Mesendoderm (in vitro differentiated cells): ENCODE data around the gene NCOR2.

Source experiments
- DNase-seq: peaks from one replicate; pipeline ENCODE4 v3.0.0; 2013
- H2AK5ac ChIP-seq: 2 replicates; pipeline ENCODE4 v1.6.1; 2013; ENCODE audit warnings: low read length, inconsistent platforms
- H2BK120ac ChIP-seq: 2 replicates; pipeline ENCODE4 v1.6.1; 2013; ENCODE audit warnings: low read depth, mild to moderate bottlenecking, low read length, moderate library complexity, mixed read lengths
- H2BK15ac ChIP-seq: replicated peaks from 2 replicates; pipeline ENCODE4 v1.6.1; 2013; ENCODE audit warnings: low read depth, mild to moderate bottlenecking, moderate library complexity
- H2BK5ac ChIP-seq: 2 replicates; pipeline ENCODE4 v1.6.1; 2013; ENCODE audit warnings: low read length, inconsistent platforms
- H3K18ac ChIP-seq: 2 replicates; pipeline ENCODE4 v1.6.1; 2013; ENCODE audit warnings: mild to moderate bottlenecking, low read length, mixed read lengths
- H3K23ac ChIP-seq: one replicate; pipeline ENCODE4 v1.6.1; 2013; ENCODE audit warnings: low read length
- H3K27ac ChIP-seq: 2 replicates; pipeline ENCODE4 v1.5.1; 2013; ENCODE audit warnings: low read depth, mild to moderate bottlenecking, inconsistent platforms, low read length, moderate library complexity
- H3K27me3 ChIP-seq: 2 replicates; pipeline ENCODE4 v1.6.1; 2013; ENCODE audit warnings: low read length, control low read depth, mild to moderate bottlenecking, inconsistent platforms; ENCODE audit not compliant: insufficient read depth, poor library complexity
- H3K36me3 ChIP-seq: 2 replicates; pipeline ENCODE4 v1.6.1; 2013; ENCODE audit warnings: low read length, inconsistent platforms; ENCODE audit not compliant: control insufficient read depth, insufficient read depth
- H3K4ac ChIP-seq: one replicate; pipeline ENCODE4 v1.6.1; 2013; ENCODE audit warnings: low read depth, mild to moderate bottlenecking, low read length, moderate library complexity
- H3K4me1 ChIP-seq: 2 replicates; pipeline ENCODE4 v1.6.1; 2013; ENCODE audit warnings: low read depth, low read length, inconsistent platforms; ENCODE audit not compliant: control insufficient read depth
- H3K4me2 ChIP-seq: 2 replicates; pipeline ENCODE4 v1.6.1; 2013; ENCODE audit warnings: low read length
- H3K4me3 ChIP-seq: 2 replicates; pipeline ENCODE4 v1.5.1; 2013; ENCODE audit warnings: mild to moderate bottlenecking, low read length
- H3K56ac ChIP-seq: one replicate; pipeline ENCODE4 v1.6.1; 2013; ENCODE audit warnings: low read length
- H3K79me1 ChIP-seq: 2 replicates; pipeline ENCODE4 v1.6.1; 2013; ENCODE audit warnings: low read length, inconsistent platforms
- H3K79me2 ChIP-seq: 2 replicates; pipeline ENCODE4 v1.6.1; 2013; ENCODE audit warnings: mild to moderate bottlenecking, low read length; ENCODE audit not compliant: control insufficient read depth, insufficient read depth
- H3K9ac ChIP-seq: 2 replicates; pipeline ENCODE4 v1.6.1; 2013; ENCODE audit warnings: low read length, inconsistent platforms
- H4K5ac ChIP-seq: one replicate; pipeline ENCODE4 v1.6.1; 2013; ENCODE audit warnings: low read length
- H4K8ac ChIP-seq: one replicate; pipeline ENCODE4 v1.6.1; 2013; ENCODE audit warnings: low read depth, mild to moderate bottlenecking, control low read depth, low read length, moderate library complexity
- WGBS: extraction: QIAGEN DNeasy Blood & Tissue Kit; methylation state at CpG from one replicate; pipeline ENCODE4 v1.1.7; 2013; ENCODE audit warnings: low lambda C conversion rate, missing lambda C conversion rate; ENCODE audit not compliant: insufficient coverage; ENCODE audit errors: extremely low coverage; 5-methylcytosine and 5-hydroxymethylcytosine counted together

Gene NCOR2

GRCh38 chr12:124529565-124530276 is 37.7 kb downstream of the NCOR2 start:
- H4K5ac ChIP-seq, result no peak overlapping the region

GRCh38 chr12:124527861-124528561 is 39.4 kb downstream of the NCOR2 start:
- Histone ChIP-seq H4K5ac (no peak overlapping the region), H3K4me3 (no peak overlapping the region), H2BK120ac (no peak overlapping the region), H3K36me3 (no peaks in the 10 kb centered on the region), H3K27me3 (no peaks in the 10 kb centered on the region), H2BK15ac (no peak overlapping the region), H3K18ac (no peak overlapping the region), H3K79me1 (peaks cover 42% of the 10 kb centered on the region), H2BK5ac (no peak overlapping the region), H3K56ac (no peak overlapping the region), H3K4ac (no peak overlapping the region), H3K23ac (no peak overlapping the region), H3K4me2 (no peak overlapping the region), H3K79me2 (peaks cover 69% of the 10 kb centered on the region), H3K9ac (no peak overlapping the region), H2AK5ac (no peak overlapping the region), H3K4me1 (peaks cover 4% of the 10 kb centered on the region), H3K27ac (no peak overlapping the region), H4K8ac (no peak overlapping the region)
- no CpG with 5 or more reads among the region's 20 CpGs for WGBS
- no peak for DNase-seq

More at GRCh38 chr12:124529565-124530276, 37.7 kb downstream of the NCOR2 start:
- DNase-seq, result no peak
- Histone ChIP-seq H3K79me2 (peaks cover 70% of the 10 kb centered on the region), H3K4me3 (no peak overlapping the region), H3K4me2 (no peak overlapping the region), H2BK120ac (no peak overlapping the region), H3K36me3 (no peaks in the 10 kb centered on the region), H2BK15ac (no peak overlapping the region), H3K27me3 (no peaks in the 10 kb centered on the region), H3K18ac (no peak overlapping the region), H3K4me1 (peaks cover 6% of the 10 kb centered on the region), H3K79me1 (peaks cover 35% of the 10 kb centered on the region), H4K8ac (no peak overlapping the region), H3K23ac (no peak overlapping the region), H3K4ac (no peak overlapping the region), H2BK5ac (no peak overlapping the region), H3K9ac (no peak overlapping the region), H2AK5ac (no peak overlapping the region), H3K56ac (no peak overlapping the region), H3K27ac (no peak overlapping the region)
- no CpG with 5 or more reads among the region's 6 CpGs for WGBS

- H2BK15ac ChIP-seq, result no peak overlapping the region
- peaks cover 43% of the 10 kb centered on the region for H3K79me1 ChIP-seq
- H3K27ac ChIP-seq, result no peak overlapping the region
- H3K56ac ChIP-seq, result no peak overlapping the region
- H3K79me2 ChIP-seq, result peaks cover 65% of the 10 kb centered on the region
- no peak for DNase-seq
- H3K9ac ChIP-seq, result no peak overlapping the region
- H3K18ac ChIP-seq, result no peak overlapping the region
- H3K4me2 ChIP-seq, result no peak overlapping the region
- H4K8ac ChIP-seq, result no peak overlapping the region
- no peaks in the 10 kb centered on the region for H3K27me3 ChIP-seq
- no peak overlapping the region for H4K5ac ChIP-seq
- no peak overlapping the region for H2BK5ac ChIP-seq
- WGBS, result no CpG with 5 or more reads among the region's 13 CpGs
- no peak overlapping the region for H3K23ac ChIP-seq
- H3K4me1 ChIP-seq, result no peaks in the 10 kb centered on the region
- H3K36me3 ChIP-seq, result no peaks in the 10 kb centered on the region
- no peak overlapping the region for H3K4me3 ChIP-seq
- no peak overlapping the region for H3K4ac ChIP-seq
- H2BK120ac ChIP-seq, result no peak overlapping the region
- H2AK5ac ChIP-seq, result no peak overlapping the region
Measured at GRCh38 chr12:124525927-124526692, 41.3 kb downstream of the NCOR2 start.

- no CpG with 5 or more reads among the region's 14 CpGs for WGBS
- Histone ChIP-seq H3K4me2 (no peak overlapping the region), H2BK15ac (no peak overlapping the region), H3K4me1 (no peaks in the 10 kb centered on the region), H3K18ac (no peak overlapping the region), H3K36me3 (no peaks in the 10 kb centered on the region), H2AK5ac (no peak overlapping the region), H2BK120ac (no peak overlapping the region), H2BK5ac (no peak overlapping the region), H3K56ac (no peak overlapping the region), H4K5ac (no peak overlapping the region), H4K8ac (no peak overlapping the region), H3K79me2 (peaks cover 64% of the 10 kb centered on the region), H3K23ac (no peak overlapping the region), H3K27me3 (no peaks in the 10 kb centered on the region), H3K9ac (no peak overlapping the region), H3K79me1 (peaks cover 38% of the 10 kb centered on the region), H3K27ac (no peak overlapping the region), H3K4ac (no peak overlapping the region), H3K4me3 (no peak overlapping the region)
- no peak for DNase-seq
Measured at GRCh38 chr12:124525455-124525854, 42.0 kb downstream of the NCOR2 start.

- no peak overlapping the region for H3K23ac ChIP-seq
- DNase-seq, result no peak
- H2AK5ac ChIP-seq, result no peak overlapping the region
- H3K79me2 ChIP-seq, result peaks cover 68% of the 10 kb centered on the region
- H3K36me3 ChIP-seq, result no peaks in the 10 kb centered on the region
- H3K4ac ChIP-seq, result no peak overlapping the region
- no CpG with 5 or more reads among the region's 13 CpGs for WGBS
- no peak overlapping the region for H2BK120ac ChIP-seq
- no peak overlapping the region for H3K4me3 ChIP-seq
- no peak overlapping the region for H3K4me2 ChIP-seq
- no peak overlapping the region for H3K56ac ChIP-seq
- no peak overlapping the region for H4K5ac ChIP-seq
- no peak overlapping the region for H3K27ac ChIP-seq
- H4K8ac ChIP-seq, result no peak overlapping the region
- no peak overlapping the region for H3K18ac ChIP-seq
- peaks cover 41% of the 10 kb centered on the region for H3K79me1 ChIP-seq
- no peak overlapping the region for H3K9ac ChIP-seq
- no peaks in the 10 kb centered on the region for H3K27me3 ChIP-seq
- no peak overlapping the region for H2BK15ac ChIP-seq
- H3K4me1 ChIP-seq, result no peaks in the 10 kb centered on the region
- H2BK5ac ChIP-seq, result no peak overlapping the region
Measured at GRCh38 chr12:124524231-124524925, 43.0 kb downstream of the NCOR2 start.
